Astrocyte of the cerebellum (primary cell): ENCODE data around the gene DNAJB11.

ENCODE experiments used
- DNase-seq: peaks from one replicate; pipeline ENCODE4 v3.0.0-alpha.2; 2011; ENCODE audit warnings: low read depth
- H3K4me3 ChIP-seq: 2 replicates; pipeline ENCODE4 v1.5.1; 2011; ENCODE audit warnings: mild to moderate bottlenecking, low read depth, low read length, moderate library complexity
- CTCF ChIP-seq: IDR thresholded peaks from 2 replicates; pipeline ENCODE4 v1.5.1; 2012; ENCODE audit warnings: low read length, low read depth, moderate library complexity, mild to moderate bottlenecking; ENCODE audit errors: missing control alignments
- in situ Hi-C: cut with HindIII; loops from 2 replicates; pipeline ENCODE4 v1.10.0; 2017; ENCODE audit warnings: low sequenced_read_pairs

The DNAJB11 gene

DNA sequence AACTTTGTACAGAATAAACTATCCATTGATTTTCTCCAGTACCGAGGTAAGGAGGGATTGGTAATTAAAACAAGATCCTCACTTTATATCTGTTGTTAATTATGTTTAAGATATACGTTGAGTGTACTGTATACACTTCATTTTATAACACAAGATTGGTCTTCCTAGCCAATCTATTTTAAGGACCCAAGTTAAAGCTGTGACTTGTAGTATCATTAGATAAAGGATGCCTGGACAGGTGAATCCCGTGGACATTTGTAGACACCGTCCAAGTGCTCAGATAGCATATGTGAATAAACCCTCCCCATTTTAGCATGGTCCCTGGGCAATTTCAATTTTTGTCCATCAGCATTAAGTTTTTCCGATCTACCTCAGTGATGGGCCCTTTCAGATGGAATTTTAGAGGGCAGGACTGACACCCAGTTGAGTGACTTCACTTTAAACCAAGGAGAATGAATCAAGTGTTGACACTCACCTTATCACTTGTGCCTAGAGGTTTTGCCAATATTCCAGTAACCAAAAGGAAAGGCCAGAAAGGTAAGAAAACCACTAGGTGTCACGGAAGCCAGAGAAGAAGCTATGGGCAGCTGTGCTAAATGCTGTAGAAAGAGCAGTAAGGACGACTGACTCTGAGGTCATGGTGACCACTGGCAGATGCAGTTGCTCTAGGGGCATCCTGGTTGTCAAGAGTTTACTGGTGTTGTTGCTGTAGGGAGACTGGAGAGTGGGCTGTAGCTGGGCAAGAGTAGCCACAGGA, 51.6 kb downstream of the DNAJB11 start:
- in situ Hi-C loops = no loop called here
- no peak for TF ChIP-seq CTCF
- H3K4me3 ChIP-seq = no peak overlapping the region
- DNase-seq = no peak

GRCh38 chr3:186622651-186623310, 52.3 kb downstream of the DNAJB11 start:
- DNase-seq = no peak
- TF ChIP-seq CTCF = no peak
- in situ Hi-C loops = no loop called here
- H3K4me3 ChIP-seq = no peak overlapping the region

DNA sequence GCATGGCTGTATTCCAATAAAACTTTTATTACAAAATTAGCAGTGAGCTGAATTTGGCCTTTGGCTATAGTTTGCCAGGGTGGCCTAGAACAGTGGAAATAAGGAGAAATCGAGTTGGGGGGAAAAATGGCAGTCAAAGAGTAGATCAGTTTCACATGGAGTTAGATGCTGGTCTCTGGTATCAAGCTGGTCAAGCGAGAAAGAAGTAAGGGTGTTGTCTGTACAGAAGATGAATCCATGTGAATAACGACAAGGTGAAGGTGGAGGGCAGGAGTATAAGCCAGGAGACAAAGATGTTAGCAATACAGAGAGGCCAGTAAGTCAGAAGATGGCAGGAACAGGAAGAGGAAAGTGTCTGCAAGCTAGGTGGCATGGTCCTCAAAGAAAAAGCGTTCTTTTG, 54.1 kb downstream of the DNAJB11 start:
- in situ Hi-C loops = no loop called here
- DNase-seq = no peak
- H3K4me3 ChIP-seq = no peak overlapping the region
- no peak for TF ChIP-seq CTCF

DNA sequence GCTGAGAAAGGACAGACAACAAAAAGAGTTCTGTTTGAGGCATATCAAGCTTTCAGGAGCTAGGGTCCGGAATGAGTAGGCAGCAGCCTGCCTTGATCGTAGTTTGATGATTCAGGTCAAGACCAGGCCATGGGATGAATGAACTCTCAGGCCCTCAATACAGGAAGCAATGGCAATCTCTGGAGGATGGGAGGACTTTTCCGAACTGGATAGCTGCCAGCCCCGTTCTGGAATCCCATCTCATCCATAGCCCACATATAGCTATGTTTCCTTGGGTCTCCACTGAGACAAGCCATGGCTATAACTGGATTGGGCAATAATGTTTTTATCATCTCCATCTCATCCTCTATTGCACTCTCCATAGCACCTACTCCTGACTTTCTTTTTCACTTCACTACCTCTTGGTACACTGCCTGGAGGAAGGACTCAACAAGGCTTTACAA, 55.1 kb downstream of the DNAJB11 start:
- no peak for TF ChIP-seq CTCF
- no peak overlapping the region for H3K4me3 ChIP-seq
- no peak for DNase-seq
- in situ Hi-C loops = no loop called here

DNA sequence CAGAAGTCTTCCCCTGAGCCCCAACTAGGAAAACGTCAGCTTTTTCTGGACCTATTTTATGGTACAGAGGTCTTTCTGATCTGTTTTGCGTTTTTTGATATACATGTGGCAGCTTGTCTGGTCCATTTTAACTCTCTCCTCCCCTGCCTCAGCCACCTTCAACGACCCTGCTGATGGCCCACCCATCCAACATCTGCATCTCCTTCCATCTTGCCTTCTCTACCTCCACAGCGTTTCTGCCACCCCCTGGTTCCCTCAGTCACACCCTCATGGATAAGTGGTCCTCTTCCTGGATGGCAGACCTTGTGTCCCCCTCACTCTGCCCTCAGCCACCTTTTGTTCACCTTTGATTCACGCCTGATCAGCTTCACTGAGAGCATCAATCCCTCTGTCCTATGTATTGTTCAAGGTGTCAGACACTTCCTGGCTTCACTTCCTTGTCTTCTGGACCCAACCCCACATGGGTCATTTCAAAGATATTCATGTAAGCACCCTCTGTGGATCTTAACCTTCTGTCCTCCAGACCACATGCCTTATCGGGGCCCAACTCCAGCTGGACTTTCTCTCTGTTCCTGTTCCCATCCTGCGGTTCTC, 55.8 kb downstream of the DNAJB11 start:
- TF ChIP-seq CTCF = no peak
- no peak overlapping the region for H3K4me3 ChIP-seq
- no peak for DNase-seq
- in situ Hi-C loops = no loop called here

DNA sequence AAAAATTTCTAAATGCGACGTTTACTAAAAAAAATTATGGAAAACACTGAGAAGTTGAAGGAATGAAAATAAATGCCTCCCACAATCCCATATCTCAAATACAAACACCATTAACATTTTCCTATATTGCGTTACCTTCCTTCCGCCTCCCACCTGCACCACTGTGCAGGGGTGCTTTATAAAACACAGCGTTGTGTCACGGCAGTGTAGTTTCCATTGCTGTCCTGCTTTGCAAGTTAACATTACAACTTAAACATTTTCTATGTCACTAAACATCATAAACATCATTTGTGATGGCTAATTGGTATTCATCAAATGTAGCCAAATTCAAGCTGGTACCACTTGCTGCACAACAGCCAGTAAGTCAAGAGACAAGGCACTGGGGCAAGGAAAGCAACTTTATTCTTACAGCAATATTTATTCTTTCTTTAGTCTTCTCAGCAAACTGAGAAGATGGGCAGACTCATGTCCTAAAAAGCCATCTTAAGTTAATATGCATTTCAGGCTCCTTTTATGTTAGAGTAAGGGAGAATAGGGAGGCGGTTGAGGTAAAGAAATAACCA, 57.4 kb downstream of the DNAJB11 start:
- no peak overlapping the region for H3K4me3 ChIP-seq
- TF ChIP-seq CTCF = no peak
- DNase-seq = no peak
- in situ Hi-C loops = no loop called here
